NCI-H1930 (cell line): ENCODE measurements around the gene B4GAT1.
A peak's percentile ranks its signal among the peaks of the same experiment; 100 is the strongest.
"Not testable (repeated sequence)": the region's sequence is repeated elsewhere in the genome, so short reads cannot be mapped to it uniquely, and the experiment has no call there.

Experiments used
- DNase-seq, 2 experiments: peaks; one replicate each; lab custom pipeline; 2025; lab: John Stamatoyannopoulos, UW

Gene B4GAT1

DNA sequence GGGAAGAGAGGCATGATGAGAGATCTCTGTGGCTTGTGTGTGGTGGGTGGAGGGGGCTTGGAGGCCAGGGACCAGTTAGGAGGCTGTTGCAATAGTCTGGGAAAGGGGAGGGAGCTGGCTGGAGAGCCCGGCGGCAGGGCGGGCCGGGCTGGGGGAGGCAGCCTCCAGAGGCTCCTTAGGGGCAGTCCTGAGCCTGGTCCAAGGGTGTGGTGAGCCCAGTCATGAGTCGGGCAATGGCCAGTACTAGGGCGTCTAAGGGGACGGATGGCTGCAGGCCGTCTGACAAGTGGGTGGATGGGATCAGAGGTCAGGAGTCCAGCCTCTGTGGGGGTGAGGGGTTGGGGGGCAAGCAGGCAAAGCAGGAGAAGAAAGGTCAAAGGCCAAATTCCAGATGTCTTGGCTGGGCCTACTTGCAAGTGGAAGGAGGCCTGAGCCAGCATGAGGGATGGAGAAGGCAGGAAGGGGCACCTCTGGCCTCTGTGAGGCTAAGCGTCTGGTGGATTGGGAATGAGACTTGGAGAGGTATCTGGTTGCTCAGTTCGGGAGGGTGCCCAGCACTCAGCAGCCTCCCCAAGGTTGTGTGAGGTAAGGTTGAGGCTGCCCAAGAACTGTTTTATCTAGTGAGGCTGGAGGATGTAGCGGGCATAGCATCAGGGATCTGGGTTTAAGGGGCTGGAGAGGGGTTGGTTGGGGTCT is 24.5 kb downstream of the B4GAT1 start:
- no peak for DNase-seq

- DNase-seq, result no peak
Observed at GRCh38 chr11:66321606-66322005, 25.8 kb downstream of the B4GAT1 start.

GRCh38 chr11:66320748-66321147 is 26.7 kb downstream of the B4GAT1 start:
- not testable (repeated sequence) for DNase-seq

DNA sequence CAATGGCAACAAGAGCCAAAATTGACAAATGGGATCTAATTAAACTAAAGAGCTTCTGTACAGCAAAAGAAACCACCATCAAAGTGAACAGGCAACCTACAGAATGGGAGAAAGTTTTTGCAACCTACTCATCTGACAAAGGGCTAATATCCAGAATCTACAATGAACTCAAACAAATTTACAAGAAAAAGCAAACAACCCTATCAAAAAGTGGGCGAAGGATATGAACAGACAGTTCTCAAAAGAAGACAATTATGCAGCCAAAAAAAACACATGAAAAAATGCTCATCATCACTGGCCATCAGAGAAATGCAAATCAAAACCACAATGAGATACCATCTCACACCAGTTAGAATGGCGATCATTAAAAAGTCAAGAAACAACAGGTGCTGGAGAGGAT is 27.1 kb downstream of the B4GAT1 start:
- not testable (repeated sequence) for DNase-seq

DNA sequence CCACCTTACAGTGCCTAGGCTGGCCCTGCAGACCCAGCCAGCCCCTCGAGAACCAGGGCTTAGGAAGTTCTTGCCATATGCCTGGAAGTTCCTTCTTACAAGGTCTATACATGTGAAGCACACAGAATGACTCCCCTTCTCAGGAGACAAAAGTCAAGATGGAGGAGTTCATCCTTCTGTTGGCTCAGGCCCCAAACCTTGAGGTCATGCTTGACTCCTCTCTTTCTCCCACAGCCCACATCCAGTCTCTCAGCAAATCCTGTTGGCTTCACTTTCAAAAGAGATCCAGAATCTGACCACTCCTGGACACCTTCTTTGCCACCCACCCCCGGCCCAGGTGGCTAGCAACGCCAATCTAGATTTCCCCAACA is 28.8 kb downstream of the B4GAT1 start:
- DNase-seq, result no peak

GRCh38 chr11:66317723-66318599 is 29.5 kb downstream of the B4GAT1 start:
- no peak for DNase-seq

- DNase-seq, result no peak
Observed at GRCh38 chr11:66317322-66317722, 30.1 kb downstream of the B4GAT1 start.

DNA sequence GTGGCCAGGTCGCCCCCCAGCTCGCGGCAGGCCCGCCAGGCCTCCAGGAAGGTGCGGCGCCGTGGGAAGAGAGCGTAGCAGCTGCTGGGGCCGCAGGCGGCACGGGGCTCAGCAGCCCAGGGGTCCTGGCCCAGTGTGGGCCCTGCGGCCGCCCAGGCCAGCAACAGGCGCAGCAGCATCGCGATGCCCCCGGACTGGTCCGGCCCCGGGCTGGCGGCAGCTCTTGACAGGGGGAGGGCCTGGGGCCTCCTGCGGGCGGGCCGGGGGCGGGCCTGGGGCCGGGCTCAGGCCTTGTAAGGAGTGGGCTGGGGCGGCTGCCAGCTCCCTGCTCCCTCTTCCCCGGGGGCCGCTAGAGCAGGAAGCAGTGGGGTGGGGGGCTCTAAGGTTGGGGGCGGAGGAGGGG is 30.6 kb downstream of the B4GAT1 start, which contains the start of gene CD248:
TSS of gene CD248 (minus strand) at position 196 of the 403 bp plus-strand sequence. CDS start at position 179, 17 bp downstream.
- DNase-seq, result no peak

DNA sequence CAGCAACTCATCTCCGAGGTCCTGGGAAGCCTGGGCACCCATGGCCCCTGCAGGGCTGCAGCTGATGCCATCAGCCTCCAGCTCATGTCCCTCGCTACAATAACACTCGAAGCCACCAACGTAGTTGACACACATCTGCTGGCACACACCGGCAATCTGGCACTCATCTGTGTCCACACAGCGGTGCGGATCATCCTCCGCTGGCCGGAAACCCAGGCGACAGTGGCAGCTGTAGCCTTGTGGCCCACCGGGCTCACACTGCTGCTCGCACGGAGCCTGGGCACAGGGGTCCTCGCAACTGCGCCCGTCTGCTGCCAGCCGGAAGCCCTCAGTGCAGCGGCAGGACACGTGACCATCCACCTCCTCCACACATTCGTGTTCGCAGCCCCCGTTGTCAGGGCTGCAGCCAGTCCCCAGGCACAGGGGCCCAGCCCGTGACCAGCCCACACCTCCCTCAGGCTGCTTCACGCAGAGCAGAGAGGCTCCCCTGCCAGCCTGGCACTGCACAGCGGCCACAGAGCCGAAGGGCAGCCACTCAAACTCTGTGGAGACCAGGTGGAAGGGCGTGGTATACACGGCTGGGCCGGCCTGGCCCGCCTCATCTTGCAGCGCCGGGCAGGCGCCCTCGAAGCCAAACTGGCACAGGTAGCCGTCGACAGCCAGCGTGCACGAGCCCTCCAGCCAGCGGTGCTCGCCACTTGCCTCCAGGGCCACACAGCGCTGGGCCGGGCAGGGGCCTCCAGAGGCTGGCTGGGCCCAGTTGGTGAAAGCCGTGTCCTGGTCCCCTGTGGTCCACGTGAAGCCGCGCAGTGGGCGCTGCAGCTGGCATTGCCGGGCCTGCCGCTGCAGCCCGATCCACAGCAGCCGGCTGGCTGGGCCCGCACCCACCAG is 31.3 kb downstream of the B4GAT1 start:
- no peak for DNase-seq

GRCh38 chr11:66315498-66315885 is 31.9 kb downstream of the B4GAT1 start:
- DNase-seq, result no peak

DNA sequence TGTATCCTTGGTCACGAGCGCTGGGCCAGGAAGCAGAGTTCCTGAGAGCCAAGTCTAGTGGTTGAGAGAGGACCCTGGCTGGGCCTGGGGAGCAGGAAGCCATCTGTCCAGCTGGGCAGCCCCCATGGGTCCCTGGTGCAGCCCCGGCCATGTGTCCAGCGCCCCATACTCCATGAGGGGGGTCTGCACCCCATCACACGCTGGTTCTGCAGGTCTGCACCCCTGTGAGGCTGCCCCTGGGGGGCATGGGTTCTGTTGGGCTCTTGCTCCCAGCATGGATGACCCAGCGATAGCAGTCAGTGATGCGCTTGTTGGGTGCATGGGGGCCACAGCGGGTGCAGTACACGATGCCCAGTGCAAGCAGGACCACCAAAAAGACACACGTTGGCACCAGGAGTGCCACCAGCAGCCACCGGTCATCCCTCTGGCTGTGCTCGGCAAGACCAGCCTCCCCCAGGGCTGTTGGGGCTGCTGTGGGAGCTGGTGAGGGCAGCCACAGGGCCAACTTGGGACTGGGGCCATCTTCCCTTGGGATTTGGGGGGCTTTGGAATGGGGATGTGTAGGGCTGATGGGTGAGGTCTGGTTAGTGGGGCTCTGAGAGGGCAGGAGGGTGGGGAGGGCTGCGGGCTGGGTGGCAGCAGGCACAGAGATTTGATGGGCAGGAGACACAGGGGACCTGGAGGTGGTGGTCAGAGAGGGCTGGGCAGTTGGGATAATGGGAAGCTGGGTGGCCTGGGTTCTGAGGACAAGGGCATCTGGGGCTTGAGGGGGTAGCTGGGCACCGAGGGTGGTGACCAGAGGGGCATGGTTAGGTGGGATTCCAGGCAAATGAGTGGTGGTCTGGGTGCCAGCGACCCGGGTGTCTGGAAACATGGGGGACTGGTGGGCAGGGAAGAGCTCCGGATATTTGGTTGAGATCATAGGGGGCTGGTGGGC is 32.6 kb downstream of the B4GAT1 start:
- no peak for DNase-seq

DNA sequence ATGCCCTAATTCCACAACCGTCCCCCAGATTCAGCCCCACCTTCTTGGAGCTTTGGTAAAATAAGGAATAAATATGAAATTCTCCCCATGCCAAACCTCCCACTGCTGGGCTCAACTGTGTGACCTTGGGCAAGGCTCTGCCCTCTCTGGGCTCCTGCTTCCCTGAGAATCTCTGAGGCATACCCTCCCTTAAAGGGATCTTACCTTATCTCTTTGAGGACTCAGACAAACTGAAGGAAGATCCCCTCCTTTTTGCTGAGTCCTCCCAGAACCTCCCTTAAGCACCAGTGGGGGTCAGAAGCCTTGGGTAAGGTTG is 33.3 kb downstream of the B4GAT1 start:
- no peak for DNase-seq

DNA sequence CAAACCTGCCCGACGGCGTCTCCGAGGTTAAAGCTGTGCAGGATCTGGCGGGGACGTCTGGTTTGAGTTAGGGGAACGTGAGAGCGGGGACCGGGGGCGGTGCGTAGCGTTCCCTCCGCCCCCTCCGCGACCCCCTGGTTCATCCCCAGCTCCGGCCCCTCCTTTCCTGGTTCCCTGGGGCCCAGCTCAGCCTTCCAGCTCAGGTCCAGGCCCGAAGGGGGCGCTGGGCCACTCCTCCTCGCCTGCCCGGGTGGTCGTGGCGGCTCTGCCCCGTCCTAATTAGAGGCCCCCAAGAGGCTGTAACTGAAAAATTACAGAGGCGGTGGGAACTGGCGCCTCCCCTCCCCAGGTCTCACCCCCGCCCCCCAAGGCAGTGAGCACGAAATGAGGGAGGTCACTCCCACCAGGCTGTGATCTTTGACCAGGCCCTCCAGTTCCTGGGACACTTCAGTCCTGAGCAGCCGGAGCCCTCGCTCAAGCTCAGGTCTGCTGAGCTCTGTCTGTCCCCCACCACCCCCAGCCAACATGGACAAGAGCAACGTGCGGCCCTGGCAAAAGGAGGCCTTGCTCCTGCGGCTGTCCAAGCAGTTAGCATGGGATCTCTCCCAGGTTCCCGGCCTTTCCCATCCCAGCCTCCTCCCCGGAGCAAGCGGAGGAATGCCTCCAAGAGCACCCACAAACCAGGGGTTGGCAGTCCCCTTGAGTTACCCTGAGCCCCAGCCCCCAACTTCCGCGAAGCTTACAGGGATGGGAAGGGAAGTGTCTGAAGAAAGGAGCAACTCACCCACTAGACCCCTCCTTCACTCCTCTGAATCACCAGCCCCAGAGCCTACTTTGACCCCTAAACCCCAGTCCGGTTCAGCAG is 33.9 kb downstream of the B4GAT1 start:
- peak in 1 of 2 experiments; percentile 17 for DNase-seq

DNA sequence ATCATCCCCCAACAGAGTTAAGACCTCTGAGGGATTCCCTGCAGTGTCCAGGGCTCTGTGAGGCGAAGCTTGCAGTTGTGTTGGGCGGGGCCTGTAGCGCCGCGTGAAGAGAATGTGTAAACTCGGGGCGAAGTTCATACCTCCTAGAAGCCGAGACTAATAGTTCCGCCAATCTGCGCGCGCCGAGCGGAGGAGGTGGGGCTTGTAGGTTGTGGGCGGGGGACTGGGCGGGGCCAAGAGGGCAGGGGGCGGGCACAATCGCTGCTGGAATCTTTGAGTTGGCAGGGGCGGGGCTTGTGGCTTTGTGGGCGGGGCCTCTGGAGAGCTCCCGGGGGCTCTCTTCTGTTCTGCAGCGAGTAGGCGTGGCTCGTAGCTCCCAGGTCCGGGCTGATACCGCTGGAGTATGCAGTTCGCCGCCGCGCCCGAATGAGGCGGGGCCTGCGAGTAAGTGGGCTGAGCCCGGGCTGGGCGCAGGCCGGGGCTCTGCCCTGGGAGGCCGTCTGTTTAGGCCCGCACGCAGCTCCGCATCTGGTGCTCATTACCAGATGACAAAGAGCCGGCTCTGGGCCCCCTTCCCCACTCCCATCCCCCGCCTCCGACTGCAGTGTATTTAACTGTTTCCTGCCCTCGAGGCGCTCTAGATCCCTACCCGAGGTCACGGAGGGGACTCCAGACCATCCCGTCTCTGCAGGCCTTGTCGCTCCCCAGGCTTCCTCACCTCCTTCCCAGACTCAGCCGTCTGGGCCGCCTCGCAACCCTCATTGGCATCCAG is 34.7 kb downstream of the B4GAT1 start:
- peak; percentile 85 to 96 for DNase-seq

DNA sequence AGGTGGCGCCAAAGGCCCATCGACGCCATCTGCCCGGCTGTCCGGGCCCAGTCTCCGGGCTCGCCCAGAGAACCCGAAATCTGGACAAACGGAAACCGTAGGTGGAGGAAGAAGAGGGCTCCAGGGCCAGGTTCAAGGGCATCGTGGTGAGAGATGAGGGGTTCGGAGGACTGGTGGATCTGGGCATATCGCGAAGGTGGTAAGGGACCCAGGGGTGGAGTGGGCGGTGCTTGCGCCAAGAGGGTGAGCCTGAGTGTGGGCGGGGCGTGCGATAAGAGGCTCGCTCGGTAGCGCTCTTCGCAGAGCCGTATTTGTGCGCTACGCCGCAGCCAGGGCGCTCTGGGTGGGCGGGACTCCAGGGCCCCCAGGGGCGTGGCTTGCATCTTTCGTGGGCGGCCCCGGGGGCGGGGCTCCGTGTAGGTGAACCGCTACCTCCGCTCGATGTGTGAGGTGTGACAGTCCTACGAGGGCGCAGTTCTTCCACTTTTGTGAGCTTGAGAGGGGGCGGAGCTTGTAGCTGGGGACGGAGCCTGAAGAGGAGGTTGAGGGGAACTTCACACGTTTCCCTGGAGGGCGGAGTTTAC is 35.4 kb downstream of the B4GAT1 start:
- DNase-seq, result peak; percentile 96 to 97

- no peak for DNase-seq
Observed at GRCh38 chr11:66311470-66311964, 35.9 kb downstream of the B4GAT1 start.

GRCh38 chr11:66310803-66311440 is 36.5 kb downstream of the B4GAT1 start:
- not testable (repeated sequence) for DNase-seq

GRCh38 chr11:66310324-66310723 is 37.1 kb downstream of the B4GAT1 start:
- DNase-seq, result no peak
